NCI-H1694 treated with DMSO at 0.1 percent for 48 hours (cell line): Measurements from ENCODE around the gene ANKRD44.
A peak's percentile ranks its signal among the peaks of the same experiment; 100 is the strongest.
"Not testable (repeated sequence)": the region's sequence is repeated elsewhere in the genome, so short reads cannot be mapped to it uniquely, and the experiment has no call there.

Source experiments
- DNase-seq: peaks from one replicate; lab custom pipeline; 2025; lab: John Stamatoyannopoulos, UW

The ANKRD44 gene

DNA sequence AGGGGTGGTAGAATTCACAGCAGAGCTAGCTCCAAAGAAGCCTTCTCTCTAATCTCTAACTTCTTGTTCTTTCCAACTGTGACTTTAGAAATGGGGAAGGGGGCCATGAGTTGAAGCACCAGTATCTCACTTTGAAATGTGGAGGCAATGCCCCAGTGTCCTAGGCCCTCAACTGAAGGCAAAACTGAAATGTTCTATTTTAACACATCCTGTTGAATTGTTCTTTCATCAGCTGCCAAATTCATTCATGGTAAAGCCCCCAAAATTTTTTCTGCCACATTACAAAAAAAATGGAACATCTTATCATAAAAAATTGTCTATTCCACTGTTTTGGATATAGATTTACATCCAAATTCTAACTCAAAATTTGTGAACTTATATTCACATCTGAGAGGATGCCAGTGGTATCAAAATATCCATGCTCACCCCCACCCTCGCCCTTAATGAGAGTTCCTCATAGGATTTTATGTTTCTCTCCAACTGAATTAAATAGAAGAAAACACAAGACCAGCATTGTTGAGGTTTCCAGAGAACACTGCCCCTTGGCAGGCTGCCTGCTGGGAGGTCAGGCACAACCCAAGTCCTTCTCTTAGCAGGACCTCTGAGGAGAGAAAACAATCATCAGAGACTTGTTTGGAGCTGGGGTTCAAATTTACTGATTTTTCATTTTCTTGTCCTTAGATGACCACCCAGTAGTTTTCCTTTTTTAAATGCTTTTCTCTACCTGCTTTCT, 236.7 kb downstream of the ANKRD44 start:
- no peak for DNase-seq

DNA sequence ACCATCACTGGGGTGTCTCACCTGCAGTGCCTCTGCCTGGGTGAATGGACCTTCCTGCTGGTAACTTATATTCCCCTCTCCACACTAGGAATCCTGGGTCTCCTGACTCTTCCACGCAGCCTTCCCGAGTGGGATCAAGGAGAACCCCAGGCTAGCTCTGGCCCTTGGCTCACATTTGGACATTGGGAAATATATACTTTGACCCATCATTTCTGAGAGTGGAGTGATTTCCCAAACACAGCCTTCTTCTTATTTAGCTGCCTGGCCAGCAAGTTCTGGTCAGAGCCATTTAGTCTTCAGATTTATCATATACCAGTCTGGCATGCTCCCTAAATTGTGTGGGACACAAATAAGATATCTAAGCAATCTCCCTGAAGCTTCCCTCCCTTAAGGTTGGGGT, 237.3 kb downstream of the ANKRD44 start:
- no peak for DNase-seq

DNA sequence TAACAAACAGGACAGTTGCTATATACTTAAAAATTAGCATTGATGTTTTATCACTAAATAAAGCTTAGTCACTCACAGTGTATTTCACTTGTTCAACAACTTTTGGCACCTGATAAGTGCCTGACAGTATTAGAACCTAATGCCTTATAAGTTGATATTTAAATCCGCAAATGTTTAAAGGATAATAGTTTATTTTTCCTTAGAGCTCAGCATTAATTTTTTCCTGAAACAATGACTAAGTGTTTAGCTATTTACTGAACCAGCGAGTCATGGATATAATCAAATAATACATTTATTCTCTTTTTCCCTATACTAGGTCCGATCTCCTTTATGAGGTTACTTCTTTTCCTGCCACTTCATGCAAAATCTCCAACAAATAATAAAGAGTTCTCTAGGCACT, 238.0 kb downstream of the ANKRD44 start:
- no peak for DNase-seq

DNA sequence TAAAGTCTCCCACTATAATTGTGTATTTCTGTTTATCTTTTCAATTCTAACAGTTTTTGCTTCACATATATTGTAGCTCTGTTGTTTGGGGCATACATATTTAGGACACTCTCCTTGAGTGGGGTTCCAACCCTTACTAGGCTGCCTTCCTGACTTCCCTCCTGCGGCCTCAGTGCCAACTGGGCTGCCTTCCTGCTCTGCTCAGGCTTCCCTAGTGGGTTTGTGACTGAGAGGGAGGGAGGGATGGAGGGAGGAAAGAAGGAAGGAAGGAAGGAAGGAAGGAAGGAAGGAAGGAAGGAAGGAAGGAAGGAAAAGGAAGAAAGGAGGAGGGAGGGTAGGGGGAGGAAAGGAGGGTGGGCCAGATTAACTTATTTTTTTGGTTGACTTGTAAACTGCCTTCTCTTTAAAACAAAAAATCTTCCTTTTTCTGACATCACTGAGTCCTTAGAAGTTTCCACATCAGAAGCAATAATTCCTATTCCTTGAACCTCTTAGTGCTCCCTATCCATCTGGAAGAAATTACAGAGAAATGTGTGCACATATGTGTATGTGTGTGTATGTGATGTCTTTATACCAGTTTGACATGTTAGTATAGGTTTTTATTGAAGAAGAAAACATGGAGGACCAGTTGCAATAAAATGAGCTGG, 238.7 kb downstream of the ANKRD44 start:
- no peak for DNase-seq

DNA sequence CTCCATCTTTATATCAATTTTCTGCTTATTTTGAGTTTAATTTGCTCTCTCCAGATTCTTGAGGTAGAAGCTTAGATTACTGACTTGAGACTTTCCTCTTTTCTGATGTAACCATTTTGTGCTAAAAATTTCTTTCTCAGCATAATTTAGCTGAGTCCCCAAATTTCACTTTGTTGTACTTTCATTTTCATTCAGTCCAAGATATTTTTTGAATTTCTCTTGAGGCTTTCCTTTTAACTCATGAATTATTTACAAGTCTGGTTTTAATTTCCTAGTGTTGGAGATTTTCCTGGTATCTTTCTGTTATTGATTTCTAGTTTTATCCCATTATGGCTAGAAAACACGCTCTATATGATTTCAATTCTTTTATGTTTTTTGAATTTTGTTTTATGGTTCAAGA, 239.4 kb downstream of the ANKRD44 start:
- DNase-seq = no peak

DNA sequence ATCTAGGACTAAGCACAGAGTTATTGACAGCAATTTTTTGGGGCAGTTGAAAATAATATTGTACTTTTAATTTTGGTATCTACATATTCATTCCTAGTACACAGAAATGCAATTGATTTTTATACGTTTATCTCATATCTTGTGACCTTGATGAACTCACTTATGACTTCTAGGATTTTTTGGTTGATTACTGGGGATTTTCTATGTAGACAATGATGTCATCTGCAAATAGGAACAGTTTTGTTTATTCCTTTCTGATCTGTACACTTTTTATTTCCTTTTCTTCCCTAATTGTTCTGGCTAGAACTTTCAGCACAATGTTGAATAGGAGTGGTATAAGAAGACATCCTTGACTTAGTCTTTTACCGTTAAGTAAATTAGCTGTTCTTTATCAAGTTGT, 240.6 kb downstream of the ANKRD44 start:
- no peak for DNase-seq

DNA sequence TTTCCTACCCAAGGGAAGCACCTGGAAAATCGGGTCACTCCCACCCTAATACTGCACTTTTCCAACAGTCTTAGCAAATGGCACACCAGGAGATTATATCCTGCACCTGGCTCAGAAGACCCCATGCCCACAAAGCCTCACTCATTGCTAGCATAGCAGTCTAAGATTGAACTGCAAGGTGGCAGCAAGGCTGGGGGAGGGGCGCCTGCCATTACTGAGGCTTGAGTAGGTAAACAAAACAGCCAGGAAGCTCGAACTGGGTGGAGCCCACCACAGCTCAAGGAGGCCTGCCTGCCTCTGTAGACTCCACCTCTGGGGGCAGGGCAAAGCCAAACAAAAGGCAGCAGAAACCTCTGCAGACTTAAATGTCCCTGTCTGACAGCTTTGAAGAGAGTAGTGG, 248.0 kb downstream of the ANKRD44 start:
- not testable (repeated sequence) for DNase-seq

DNA sequence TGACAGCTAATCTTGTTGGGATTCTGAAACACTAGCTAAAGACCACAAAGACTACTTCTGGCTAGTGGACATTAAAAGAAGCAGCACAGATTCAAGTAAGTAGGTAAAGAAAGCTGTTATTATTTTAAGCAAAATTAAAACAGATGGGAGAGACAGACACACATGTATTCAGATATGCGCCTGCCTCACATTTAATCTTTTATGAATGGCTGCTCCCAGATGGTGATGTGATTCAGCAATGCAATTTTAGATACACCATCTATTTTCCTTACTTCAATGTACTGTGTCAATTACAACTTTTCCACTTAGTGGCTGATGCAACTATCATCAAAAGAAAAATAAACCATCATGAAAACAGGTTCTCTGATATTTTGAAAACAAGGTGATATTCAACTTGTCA, 251.1 kb downstream of the ANKRD44 start:
- peak; percentile 96 for DNase-seq

DNA sequence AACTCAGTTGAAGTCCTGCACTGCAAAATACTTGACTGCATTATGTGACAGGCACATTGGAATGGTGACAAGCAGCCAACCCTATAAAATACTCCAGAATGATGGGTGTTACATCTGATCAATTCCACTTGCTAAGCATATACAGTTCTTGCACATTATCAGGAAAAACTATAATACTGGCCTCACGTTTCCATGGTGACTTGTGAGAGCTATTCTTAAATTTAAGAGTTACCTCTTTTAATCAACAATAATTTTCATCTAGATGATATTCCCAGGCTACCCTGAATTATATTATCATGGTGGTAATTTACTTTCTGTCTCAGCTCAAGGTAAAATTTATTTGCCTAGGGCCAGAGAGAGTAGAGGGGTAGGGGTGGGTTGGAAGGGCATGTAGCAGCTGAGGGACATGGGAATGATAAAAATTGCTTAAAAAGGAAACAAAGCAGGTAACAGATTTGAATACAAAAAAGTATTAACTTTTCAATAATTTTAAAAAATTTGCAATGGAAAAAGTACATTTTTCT, 251.7 kb downstream of the ANKRD44 start:
- DNase-seq = peak; percentile 64

DNA sequence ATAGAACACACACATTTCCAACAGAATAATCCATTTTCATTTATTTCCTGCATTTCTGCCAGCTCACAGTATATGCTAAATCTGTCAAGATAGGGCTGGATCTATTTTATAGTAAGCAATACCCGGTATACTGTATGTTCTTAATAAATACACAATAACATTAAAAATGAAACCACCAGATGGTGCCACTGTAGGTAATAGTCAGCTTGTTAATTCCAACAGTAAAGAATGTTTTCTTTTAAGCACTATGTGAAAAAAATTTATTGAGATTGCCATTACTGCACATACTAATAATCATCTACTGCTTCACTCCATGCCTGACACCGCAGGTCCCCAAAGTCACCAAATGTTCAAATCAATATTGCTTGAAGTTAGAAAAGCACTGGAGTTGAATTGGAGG, 252.6 kb downstream of the ANKRD44 start:
- peak; percentile 80 for DNase-seq

DNA sequence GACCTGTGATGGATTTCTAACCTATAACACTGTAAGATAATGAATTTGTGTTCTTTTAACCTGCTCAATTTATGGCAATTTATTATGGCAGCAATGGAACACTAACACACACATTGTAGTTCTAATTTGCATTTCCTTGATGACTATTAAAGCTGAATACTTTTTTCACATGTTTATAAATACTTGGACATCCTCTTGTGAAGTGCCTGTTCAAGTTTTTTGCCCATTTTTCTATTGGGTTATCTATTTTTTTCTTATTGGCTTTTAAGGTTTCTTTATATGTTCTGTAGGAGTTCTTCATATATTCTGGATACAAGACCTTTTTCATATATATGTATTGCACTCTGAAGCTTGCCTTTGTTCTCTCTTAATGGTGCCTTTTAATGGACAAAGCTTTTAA, 255.5 kb downstream of the ANKRD44 start:
- no peak for DNase-seq

DNA sequence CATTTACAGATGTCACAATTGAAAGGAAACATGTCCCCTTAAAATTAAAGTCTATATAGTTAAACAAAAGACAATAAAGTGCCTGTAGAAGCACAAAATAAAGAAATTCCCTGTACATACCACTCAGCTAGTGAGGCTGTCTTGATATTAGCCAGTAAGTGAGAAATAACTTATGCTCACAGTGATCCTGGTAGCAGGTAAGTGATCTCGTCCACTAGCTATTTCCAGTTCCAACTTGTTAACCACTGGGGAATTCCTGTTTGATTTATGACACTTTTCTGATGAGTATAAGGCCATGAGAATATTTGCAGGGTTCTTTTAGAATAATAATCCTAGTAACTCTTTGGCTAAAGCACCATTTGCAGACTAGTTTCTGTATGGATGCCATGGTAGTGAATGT, 256.1 kb downstream of the ANKRD44 start:
- no peak for DNase-seq

DNA sequence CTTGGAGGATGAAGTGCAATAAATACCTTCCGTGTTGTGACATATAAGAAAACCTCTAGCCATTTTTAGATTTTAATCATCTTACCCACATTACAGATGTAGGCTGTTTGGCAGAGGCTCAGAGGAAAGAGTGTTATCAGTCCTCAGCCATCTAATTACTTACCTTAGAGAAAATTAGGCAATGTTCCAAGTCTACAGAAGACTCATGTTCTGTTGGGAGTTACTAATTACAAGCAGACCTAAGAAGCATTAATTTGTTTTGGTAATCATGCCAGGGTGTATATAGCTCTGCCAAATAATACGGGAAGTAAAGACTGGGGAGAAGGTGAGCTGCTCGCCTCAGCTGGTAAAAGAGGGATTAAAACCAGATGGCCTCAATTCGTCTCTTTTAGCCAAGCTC, 258.2 kb downstream of the ANKRD44 start:
- peak; percentile 76 for DNase-seq

DNA sequence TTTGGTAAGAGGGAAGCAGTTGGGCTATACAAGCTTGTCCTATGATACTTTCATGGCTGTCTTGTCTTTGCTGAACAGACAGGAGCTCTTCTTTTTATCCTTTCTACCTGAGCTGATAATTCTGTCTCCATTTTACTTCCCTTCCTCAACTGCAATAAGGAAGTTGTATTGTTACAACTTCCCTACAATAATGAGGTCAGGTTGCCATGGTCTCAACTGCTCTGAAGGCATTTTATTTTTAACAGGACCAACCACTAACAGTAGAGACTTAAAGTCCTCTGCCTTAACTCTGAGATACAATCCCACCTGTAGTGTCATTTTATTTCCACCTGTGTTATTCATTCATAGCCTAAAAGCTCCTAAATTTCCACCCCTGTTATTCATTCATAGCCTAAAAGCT, 265.5 kb downstream of the ANKRD44 start:
- no peak for DNase-seq

DNA sequence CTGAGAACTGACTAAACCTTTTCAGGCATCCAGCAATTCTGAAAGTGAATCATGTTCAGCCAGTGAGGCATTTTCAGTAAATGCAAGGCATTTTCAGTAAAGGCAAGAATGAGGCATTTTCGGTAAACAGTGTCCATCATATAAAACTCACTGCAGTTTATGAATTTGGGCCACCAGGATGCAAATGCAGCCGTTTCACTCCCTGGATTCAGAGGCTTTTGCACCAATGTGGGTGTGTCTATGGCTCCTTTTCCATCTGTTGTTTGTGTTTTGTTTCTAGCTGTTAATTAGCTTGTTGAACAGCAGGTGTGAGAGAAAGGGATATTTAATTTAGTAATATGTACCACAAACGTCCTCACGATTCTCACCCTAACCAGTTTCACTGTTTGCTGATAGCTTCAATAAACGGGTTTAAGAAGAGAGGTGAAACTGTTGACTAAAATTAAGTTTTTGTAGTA, 267.8 kb downstream of the ANKRD44 start:
- DNase-seq = peak; percentile 92

DNA sequence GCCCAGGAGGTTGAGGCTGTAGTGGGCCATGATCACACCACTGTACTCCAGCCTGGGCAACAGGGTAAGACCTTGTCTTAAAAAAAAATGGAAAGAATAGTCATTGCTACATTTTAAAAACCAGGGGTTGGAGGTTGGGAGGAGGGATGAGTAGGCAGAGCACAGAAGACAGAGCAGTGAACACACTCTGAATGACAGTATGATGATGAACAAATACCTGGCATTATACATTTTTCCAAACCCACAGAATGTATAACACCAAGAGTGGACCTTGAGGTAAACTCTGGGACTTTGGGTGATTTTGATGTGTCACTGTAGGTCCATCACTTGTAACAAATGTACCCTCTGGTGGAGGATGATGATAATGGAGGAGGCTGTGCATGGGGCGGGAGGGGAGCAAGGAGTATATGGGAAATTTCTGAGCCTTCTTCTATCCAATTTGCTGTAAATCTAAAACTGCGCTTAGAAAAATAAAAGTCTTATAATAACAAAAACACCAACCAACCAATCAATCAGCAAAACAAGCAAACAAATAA, 272.6 kb downstream of the ANKRD44 start:
- no peak for DNase-seq

DNA sequence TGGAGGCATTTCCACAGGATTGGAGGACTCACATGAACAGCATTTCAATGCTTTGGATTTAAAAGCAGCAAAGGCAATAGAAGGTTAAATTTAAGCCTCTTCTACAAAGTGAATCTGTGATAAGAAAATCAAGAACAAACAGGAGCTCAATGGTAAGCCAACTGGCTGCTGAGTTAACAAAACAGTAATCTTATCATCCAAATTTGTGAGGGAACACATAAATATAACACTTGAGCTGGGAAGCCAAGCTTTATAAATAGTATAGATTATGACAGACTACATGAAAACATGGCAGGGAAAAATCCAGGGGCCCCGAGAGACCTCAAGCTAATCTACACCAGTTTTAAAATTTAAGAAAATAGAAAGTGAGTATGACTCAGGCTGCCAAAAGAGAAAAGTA, 275.6 kb downstream of the ANKRD44 start:
- no peak for DNase-seq

DNA sequence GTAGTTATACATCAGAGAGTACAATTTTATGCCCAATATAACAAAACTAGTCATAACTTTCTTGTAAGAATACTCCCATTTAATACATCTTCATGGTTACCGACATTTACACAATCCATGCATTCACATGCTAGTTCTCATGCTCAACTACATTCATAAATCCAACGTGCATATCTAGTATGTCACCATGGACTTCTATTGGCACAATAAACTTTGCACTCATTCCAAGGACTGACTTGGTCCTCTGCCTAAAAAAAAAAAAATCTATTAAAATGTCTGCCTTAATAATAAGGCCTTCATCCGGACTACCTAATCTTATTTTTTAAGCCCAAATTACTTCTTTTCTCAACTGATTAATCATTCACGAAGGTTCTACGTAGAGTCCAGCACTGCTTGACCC, 276.3 kb downstream of the ANKRD44 start:
- DNase-seq = no peak

DNA sequence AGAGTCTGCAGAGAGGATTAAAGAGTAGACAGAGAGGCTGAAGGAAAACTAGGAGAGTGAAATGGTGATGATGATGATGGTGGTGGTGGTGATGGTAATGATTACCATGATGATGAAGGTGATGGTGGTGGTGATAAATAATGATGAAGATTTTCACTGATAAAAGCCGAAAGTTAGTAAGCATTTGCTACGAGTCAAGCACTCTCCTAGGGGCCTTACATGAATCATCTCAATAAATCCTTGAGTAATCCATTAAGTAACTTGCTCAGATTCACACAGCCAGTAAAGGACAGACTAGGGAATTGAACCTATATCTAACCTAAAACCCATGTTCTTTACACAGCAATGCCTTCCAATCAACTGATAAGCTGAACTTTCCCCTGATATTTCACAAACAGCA, 277.4 kb downstream of the ANKRD44 start:
- no peak for DNase-seq

DNA sequence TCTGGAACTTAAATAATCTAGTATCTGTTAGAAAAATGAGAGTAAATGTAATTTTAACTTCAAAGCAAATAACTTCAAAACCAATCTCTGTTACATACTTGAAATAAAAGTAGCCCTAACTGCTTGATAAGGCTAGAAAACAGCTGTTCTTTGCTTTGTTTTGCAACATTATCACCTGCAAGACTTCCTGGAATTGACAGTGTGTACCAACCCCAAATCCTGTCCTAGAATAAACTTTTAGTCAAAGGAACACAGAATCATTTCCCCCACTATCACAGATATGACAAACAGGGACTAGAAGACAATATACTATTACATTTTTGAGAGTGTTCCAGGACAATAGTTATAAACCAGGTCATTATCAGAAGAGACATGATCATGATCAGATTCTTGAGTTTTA, 278.8 kb downstream of the ANKRD44 start:
- DNase-seq = no peak

DNA sequence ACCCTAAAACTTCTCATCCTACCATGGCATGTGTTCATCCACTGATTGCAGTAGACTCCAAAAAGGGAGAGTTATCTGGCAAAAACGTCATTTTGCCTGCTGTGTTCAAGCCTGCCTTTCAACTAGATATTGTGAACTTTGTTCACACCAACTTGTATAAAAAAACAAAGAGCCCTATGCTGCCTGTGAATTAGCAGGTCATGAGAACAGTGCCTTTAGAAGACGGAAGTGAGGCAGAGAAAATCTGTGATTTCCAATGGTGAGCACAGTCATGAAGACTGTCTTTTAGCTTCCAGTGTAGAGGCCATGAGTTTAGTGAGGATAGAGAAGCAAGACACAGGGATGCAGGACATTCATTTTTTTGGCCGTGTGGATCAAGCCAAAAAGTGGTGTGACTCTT, 280.5 kb downstream of the ANKRD44 start:
- no peak for DNase-seq

DNA sequence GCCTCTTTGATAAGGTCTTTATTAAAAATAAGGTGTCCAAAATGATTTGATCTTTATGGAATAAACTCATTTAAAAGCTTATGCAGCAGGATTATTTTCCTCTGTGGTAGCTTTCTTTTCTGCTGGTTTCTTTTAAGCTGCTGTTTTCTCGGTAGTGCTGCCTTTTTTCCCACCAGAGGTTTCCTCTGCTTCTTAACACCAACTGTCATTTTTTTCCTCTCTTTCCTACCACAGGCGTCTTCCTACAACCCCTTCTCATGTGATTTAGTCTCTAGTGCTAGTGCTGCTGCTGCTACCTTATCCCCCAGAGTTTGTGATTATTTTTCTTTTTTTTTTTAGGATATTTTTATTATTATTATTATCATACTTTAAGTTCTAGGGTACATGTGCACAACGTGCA, 281.9 kb downstream of the ANKRD44 start:
- no peak for DNase-seq

DNA sequence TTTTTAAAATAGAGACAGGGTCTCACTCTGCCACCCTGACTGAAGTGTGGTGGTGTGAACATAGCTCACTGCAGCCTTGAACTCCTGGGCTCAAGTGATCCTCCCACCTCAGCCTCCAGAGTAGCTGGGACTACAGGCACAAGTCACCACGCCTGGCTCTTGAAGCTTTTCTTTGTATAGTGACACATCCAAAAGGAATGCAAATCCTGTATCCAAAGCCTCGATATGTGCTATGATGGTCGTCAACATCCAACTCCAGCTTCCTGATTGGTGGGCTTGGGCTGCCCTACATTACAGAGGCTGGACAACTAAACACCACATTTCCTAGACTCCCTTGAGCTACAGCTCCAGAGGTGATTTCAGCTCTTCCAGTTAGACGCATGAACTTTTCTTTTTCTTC, 282.4 kb downstream of the ANKRD44 start:
- DNase-seq = no peak
